ENCODE results near the gene GHRHR.

GHRHR gene

DNA sequence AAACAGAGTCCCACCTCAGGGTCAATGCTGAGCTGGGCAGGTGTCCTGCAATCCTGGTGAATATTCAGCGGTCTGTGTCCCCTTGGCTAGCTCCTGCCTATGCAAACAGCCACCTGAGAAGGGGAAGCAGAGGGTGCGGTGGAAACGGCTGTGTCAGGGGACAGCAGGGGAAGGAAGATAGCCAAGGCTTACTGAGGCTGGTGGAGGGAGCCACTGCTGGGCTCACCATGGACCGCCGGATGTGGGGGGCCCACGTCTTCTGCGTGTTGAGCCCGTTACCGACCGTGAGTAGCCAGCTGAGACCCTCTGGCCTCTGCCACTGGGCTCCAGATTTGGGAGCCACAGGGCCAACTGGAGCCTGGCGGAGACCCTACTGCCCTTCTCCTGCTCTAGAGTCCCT lies at the start of gene GHRHR:
TSS of gene GHRHR (plus strand) at position 112 of the 400 bp plus-strand sequence. CDS start at position 228, 116 bp downstream.
- no peak for FAIRE-seq
- no peak for DNase-seq (ENCODE audit: extremely low spot score, insufficient read length, low read depth)

DNA sequence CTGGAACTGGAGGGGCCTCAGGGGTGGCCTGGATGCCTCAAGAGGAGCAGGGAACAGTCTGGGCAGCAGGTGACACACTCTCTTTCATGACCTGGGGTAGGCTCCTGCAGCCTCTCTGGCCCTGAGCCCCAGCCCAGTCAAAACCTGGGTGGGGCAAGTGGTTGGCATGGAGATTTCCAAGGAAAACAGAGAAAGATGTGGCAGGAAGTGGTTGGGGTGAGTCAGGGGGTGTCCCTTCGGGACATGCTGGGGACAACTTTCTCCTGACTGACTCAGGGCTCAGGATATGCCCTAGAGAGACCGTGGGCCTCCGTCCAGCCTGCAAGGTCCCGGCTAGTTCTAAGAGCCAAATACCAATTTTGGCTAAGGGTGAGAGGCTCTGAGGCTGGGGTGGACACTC lies 49.2 kb upstream of the GHRHR start:
- FAIRE-seq (no peak), DNase-seq (ENCODE audit: extremely low spot score, insufficient read length, low read depth) (no peak)

DNA sequence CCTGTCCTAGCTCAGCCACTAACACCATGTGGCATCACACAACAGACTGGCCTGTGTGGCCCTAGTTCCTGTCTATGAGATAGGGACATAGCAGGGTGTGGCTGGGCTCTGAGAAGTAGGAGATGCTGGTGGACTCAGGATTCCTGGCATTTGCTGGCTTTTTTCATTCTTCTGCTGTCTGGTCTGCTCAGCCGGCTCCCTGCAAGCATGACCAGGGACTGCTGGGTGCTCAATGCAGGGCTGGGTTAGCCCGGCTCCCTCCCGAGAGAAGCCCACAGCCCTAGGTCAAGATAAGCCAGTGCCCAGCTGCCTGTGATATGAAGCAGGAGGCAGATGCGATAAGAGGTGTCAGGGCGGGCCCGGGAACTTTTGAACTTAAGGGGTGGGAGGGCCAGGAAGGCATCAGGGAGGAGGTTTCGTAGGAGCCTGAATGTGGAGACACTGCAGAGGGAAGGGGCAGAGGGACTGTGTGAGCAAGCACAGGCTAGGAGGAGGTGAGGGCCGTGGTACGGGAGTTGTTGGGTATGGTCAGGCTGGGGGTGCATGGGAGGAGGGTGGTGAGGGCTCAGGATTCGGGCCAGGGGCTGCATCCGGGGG lies 48.6 kb upstream of the GHRHR start:
- FAIRE-seq = no peak
- DNase-seq (ENCODE audit: extremely low spot score, insufficient read length, low read depth) = no peak

DNA sequence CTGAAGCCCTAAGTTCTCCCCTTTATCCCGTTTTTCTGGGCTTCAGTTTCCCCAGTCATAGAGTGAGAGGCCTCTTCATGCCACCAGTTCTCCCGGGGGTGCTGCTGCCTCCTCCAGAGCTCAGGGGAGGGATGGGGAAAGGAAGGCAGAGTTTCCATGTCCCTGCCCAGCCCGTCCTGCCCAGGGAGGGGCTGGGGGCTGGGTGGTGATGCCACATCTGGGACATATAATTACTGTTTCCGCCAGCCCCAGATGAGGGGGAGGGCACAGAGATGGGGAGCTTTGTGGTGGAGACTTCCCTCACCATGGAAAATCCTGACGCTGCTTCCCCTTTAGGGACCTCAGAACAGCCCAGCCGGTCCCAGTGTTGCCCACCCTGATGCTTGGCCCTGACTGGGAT lies 48.0 kb upstream of the GHRHR start:
- no peak for FAIRE-seq
- DNase-seq (ENCODE audit: extremely low spot score, insufficient read length, low read depth) = no peak

DNA sequence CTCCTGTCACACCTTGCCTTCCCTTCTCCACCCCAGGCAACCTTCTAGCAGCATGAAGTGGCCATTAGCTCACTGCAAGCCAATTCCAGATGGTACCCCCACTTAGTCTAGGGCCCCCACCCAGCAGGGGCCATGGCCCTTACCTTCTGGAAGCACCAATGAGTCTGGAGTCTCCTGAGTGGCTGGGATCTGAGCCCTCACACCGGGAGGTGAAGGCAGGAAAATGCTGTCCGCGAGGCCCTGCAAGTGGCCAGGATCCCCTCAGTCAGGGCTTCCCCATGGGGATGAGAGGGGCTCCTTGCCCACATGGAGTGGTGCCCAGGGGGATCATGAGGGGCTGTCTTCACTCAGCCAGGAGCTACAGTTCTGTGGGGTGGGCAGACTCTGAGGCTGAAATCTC lies 47.5 kb upstream of the GHRHR start:
- no peak for FAIRE-seq
- DNase-seq (ENCODE audit: extremely low spot score, insufficient read length, low read depth) = no peak

DNA sequence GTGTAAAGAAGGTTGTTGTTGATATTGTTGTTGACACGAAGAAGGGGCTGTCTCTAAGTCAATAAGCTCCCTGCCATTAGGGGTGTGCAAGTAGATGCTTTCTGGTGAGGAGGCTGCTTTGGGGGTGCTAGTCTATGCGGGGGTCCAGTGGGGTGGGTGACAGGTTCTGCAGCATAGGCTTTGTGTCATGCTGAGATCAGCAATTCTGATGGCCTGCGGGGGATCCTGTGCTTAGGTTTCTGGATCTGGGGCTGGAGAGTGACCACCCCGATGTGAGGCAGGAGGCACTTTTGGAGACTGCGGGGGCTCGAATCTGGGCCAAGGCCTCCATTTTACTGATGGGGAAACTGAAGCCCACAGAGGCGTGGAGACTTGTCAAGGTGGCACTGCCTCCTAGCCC lies 47.0 kb upstream of the GHRHR start:
- FAIRE-seq (no peak), DNase-seq (ENCODE audit: extremely low spot score, insufficient read length, low read depth) (no peak)

DNA sequence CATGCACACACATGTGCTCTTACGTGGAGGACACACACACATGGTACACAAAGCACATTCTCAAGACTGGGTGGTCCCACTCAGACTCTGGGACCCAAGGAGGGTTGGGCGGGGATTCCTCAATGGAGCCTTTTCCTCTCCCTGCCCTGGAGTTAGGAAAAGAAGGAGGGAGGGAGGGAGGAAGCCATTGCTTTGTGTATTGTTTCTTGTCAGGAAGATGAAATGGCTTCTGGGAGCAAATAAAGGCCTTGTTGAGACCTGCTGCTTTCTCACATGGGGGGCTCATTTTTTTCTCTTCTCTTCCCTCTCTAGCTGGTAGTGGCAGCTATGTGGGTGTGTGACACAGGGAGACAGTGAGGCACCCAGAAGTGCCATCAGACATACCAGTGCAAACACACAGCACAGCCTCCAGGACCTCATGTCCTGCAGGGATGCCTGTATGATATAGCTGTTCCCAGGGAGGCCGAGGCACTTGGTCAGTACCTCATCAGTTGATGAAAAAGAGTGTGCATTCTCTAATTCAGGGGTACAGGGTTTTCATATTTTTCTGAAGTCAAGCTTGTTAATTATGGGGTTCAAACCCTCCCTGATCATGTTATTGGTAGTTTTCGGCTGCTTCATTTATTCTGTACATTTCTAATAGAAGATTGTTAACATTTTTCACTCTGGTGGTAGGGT lies 46.4 kb upstream of the GHRHR start:
- no peak for DNase-seq (ENCODE audit: extremely low spot score, insufficient read length, low read depth)
- no peak for FAIRE-seq

DNA sequence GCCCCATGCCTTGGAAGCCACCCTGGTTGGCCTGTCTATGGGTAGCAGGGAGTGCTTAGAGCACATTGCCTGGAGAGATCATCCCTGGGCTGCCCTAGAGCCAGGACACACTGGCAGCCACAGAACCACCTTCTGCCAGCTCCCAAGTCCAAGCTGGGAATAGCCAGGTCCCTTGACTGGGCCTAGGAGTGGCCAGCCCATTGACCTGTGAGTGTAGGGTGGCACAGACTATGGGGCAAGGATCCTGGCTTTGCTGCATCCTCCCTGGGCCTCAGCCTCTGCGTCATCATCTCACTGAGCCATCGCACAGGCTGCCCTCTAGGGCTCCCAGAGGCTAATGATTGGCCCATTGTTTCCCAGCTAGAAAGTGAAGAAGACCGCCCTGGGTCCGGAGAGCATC lies 45.1 kb upstream of the GHRHR start:
- FAIRE-seq (no peak), DNase-seq (ENCODE audit: extremely low spot score, insufficient read length, low read depth) (no peak)

DNA sequence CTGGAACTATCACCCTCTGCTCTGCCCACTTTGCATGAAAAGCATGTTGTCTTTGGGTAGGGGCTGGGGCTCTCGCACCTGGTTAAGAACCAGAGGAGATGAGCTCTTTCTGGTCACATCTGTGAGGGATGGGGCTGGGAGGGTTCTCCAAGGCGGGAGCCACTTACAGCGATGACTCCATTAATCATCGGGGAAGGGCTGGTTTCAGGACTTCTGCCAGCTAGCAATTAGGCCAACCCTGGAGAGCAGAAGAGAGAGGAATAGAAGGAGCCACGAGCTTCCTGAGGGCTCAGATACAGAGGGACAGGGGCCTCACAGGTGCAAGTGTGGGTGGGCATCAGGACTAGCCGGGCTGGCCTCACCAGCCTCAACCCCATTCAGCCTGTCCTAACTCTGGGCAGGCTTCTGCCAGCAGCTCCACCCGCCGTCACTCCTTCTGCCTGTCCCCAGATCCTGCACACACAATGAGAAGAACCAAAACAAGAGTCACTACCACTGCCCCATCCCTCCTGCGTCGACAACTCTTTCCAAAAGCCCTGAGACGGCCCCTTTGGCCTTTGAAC lies 43.7 kb upstream of the GHRHR start:
- DNase-seq (ENCODE audit: extremely low spot score, insufficient read length, low read depth) (no peak), FAIRE-seq (no peak)

DNA sequence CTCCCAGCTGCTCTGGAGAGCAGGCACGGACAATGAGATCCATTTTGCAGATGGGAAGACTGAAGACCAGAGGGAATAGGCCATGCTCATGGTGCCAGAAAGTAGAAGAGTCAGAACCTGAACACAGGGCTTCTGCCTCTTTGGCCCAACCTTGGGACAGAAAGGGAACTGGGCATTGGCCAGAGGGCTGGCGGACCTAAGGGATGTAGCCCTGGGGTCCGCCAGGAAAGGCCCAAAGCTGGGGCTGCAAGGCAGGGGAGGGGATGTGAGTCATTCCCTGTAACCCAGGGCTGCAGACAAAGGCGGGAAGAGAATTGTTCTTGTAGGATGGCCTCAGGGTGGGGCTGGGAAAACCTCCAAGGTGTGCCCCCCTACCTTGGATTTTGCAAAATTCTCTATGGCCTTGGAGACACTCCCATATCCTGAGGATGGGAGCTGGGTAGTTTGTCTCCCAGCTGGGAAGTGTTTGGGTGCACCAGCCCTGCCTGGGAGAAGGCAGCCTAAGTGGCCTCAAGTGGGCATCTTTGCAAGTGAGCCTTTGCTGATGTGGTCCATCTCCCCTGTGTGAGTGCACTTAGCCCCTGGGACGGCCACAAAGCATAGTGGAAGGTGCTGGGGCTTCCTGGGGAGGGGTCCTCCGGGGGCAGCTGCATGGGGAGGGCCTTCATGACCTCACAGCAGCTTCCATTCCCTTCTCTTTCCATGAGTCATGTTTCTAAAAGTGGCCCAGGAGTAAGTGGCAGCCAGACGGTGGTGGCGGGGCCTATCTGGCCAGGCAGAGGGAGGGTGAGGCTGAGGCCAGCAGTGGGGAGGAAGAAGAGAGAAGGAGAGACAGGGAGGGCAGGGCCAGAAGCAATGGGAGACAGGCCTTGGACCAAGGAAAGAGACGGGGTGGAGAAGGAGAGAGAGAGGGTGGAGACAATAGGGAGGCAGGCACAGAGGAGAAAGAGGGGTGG lies 42.9 kb upstream of the GHRHR start:
- FAIRE-seq (no peak), DNase-seq (ENCODE audit: extremely low spot score, insufficient read length, low read depth) (no peak)

DNA sequence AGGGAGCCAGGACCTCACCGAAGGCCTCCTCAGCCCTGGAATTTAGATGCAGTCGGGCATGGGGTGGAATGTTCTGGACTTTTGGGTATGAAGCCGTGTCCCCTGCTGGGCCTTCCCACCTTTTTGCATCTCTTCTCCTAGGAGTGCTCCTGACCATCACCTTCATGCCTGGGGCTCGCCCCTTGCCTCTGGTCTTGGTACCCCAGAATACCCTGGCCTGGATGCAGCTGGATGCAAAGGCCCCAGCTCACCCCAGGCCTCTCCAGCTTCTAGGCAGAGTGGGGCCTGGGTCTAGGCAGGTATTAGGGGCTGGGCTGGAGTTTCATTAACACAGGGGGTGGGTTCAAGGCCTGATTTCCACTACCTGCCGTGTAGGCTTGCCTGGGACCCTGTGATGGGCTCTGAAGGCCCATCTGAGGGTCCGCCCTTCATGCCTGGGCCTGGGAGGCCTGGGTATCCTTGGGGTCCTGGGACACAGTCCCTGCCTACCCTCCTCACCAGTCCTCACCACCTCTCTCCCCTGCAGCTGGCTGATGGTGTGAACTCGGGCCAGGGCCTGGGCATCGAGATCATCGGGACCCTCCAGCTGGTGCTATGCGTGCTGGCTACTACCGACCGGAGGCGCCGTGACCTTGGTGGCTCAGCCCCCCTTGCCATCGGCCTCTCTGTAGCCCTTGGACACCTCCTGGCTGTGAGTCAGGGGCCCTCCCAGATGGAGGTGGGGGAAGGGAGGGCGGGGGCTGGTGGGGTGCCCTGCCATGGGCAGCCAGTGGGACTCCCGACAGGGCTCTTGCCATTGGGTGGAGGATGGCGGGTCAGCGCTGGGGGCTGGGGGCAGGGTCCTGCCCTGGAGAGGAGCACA lies 42.0 kb upstream of the GHRHR start:
- no peak for DNase-seq (ENCODE audit: extremely low spot score, insufficient read length, low read depth)
- no peak for FAIRE-seq

DNA sequence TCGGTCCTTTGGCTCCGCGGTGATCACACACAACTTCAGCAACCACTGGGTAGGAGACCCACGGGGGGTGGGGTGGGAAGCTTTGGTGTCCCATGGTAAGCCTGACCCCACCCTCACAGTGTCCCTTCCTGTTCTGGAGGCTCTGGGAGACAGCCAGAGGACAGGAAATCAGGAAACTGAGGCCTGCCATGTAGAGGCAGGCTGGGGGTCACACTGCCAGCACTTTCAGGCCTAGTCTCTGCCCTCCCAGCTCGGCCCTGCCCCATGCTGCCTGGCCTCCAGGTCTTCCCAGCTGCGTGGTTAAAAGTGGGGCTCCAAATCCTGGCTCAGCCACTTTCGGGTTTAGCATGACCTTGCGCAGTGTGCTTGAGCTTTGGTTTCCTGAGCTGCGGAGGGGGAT lies 41.2 kb upstream of the GHRHR start:
- no peak for FAIRE-seq
- no peak for DNase-seq (ENCODE audit: extremely low spot score, insufficient read length, low read depth)

DNA sequence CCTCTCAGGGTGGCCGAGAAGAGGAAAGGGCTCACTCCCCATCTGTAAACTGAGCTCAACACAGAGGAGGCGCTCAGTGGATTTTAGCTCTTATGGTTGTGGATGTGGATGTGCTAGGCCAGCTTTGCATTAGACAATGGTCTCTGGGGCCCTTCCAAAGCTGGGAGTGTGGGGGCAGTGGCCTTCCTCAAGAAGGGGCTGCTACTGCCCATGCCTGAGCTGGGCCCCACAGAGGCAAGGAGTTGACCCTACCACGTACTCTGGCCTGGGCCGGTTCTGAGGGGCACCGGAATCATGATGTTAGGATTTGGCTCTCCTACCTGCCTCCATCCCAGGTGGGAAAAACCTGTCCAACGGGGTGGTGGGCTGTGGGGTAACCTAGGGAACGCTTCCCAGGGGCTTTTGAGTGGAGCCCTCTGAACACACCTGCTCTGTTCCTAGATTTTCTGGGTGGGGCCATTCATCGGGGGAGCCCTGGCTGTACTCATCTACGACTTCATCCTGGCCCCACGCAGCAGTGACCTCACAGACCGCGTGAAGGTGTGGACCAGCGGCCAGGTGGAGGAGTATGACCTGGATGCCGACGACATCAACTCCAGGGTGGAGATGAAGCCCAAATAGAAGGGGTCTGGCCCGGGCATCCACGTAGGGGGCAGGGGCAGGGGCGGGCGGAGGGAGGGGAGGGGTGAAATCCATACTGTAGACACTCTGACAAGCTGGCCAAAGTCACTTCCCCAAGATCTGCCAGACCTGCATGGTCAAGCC lies 40.6 kb upstream of the GHRHR start:
- FAIRE-seq = no peak

DNA sequence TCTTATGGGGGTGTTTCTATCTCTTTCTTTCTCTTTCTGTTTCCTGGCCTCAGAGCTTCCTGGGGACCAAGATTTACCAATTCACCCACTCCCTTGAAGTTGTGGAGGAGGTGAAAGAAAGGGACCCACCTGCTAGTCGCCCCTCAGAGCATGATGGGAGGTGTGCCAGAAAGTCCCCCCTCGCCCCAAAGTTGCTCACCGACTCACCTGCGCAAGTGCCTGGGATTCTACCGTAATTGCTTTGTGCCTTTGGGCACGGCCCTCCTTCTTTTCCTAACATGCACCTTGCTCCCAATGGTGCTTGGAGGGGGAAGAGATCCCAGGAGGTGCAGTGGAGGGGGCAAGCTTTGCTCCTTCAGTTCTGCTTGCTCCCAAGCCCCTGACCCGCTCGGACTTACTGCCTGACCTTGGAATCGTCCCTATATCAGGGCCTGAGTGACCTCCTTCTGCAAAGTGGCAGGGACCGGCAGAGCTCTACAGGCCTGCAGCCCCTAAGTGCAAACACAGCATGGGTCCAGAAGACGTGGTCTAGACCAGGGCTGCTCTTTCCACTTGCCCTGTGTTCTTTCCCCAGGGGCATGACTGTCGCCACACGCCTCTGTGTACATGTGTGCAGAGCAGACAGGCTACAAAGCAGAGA lies 39.9 kb upstream of the GHRHR start:
- DNase-seq (ENCODE audit: extremely low spot score, insufficient read length, low read depth) (no peak), FAIRE-seq (no peak)

More for the DNA sequence above, 40.6 kb upstream of the GHRHR start:
- DNase-seq (ENCODE audit: extremely low spot score, insufficient read length, low read depth) = no peak

DNA sequence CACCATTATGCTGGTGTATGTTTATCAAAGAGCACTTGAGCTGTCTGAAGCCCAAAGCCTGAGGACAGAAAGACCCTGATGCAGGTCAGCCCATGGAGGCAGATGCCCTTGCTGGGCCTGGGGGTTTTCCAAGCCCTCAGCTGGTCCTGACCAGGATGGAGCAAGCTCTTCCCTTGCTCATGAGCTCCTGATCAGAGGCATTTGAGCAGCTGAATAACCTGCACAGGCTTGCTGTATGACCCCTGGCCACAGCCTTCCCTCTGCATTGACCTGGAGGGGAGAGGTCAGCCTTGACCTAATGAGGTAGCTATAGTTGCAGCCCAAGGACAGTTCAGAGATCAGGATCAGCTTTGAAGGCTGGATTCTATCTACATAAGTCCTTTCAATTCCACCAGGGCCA lies 39.1 kb upstream of the GHRHR start:
- FAIRE-seq (no peak), DNase-seq (ENCODE audit: extremely low spot score, insufficient read length, low read depth) (no peak)

DNA sequence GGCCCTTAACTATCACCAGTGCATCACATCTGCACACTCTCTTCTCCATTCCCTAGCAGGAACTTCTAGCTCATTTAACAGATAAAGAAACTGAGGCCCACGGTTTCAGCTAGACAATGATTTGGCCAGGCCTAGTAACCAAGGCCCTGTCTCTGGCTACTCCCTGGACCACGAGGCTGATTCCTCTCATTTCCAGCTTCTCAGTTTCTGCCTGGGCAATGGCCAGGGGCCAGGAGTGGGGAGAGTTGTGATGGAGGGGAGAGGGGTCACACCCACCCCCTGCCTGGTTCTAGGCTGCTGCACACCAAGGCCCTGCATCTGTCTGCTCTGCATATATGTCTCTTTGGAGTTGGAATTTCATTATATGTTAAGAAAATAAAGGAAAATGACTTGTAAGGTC lies 38.6 kb upstream of the GHRHR start:
- FAIRE-seq = no peak

DNA sequence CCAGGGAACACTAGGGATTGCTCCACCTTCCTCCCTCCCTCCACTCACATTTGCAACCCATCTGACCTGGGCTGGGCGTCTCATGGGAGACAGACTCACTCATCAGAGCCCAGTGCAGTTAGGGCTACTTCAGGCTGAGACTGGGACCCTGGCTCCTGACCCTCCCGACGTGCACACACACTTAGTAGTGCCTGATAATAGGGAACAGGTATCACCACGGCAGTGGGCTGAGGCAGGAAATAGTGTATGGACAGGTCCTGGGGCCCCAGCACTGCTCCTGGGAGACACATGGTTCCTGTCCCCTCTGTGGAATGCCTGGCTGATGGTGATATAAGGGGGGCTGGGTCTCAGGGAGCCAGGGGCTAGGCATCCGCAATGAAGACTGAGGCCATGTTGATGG lies 37.8 kb upstream of the GHRHR start:
- FAIRE-seq (no peak), DNase-seq (ENCODE audit: extremely low spot score, insufficient read length, low read depth) (no peak)

More for the DNA sequence above, 38.6 kb upstream of the GHRHR start:
- no peak for DNase-seq (ENCODE audit: extremely low spot score, insufficient read length, low read depth)

DNA sequence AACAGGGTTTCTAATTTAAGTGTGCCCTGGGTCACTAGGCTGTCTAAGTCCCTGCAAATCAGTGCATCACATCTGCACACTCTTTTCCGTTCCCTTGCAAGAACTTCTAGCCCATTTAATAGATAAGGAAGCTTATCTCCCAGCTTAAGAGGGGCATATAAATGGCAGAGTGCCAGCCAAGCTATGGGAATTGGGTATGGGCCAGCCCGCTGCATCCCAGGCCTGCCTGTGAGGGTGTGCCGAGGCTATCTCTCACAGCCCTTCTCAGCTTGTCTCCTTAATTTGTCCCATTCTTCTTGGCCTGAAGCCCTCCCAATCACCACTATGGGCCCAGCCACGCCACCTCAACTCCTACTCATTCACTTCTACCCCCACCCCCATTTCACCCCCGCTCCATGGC lies 37.4 kb upstream of the GHRHR start:
- FAIRE-seq (no peak), DNase-seq (ENCODE audit: extremely low spot score, insufficient read length, low read depth) (no peak)

DNA sequence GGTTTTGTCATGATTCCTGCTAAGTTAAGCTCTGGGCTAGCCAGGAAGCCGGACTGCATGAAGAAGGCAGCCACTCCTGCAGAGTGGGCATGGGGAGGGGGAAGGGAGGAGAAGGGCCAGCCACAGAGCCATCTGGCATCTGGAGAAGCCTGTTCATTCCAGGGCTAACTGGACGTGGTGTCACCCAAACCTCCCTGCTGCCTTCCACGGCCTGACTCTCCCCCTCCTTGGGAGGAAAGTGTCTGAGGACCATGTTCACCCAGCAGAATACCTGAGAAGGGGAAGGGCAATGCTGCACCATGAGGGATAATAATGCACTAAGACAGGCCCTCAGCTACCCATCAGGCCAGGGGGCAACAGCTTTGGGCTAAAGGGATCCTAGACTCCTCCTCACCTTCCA lies 36.7 kb upstream of the GHRHR start:
- no peak for DNase-seq (ENCODE audit: extremely low spot score, insufficient read length, low read depth)
- no peak for FAIRE-seq

Measured in GM18507 (cell line).